Testis (tissue), 3 donors: ENCODE results near the gene AHCYL2. TPM values are rescaled to one million over a fixed set of nuclear protein-coding genes. Genes with fewer than 3 reads are reported as not detected.

ENCODE experiments used
- DNase-seq: peaks from one replicate; pipeline ENCODE4 v3.0.0-alpha.2; 2019
- H3K27ac ChIP-seq, 2 donors: fragments of 200-600 bp; sonication (generic); one replicate each; pipeline ENCODE4 v1.5.1; 2019
- H3K27me3 ChIP-seq: fragments of 200-600 bp; sonication (generic); one replicate; pipeline ENCODE4 v1.5.1; 2019
- H3K36me3 ChIP-seq: fragments of 200-600 bp; sonication (generic); one replicate; pipeline ENCODE4 v1.5.1; 2017; ENCODE audit warnings: low read depth; ENCODE audit errors: missing control alignments
- H3K4me1 ChIP-seq: fragments of 200-600 bp; sonication (generic); one replicate; pipeline ENCODE4 v1.5.1; 2019
- H3K4me3 ChIP-seq, 2 donors: fragments of 200-600 bp; sonication (generic); one replicate each; pipeline ENCODE4 v1.5.1; 2017 to 2019
- H3K9me3 ChIP-seq: fragments of 200-600 bp; sonication (generic); one replicate; pipeline ENCODE4 v1.5.1; 2017
- POLR2A ChIP-seq: fragments of 450-650 bp; IDR thresholded peaks from one replicate; pipeline ENCODE4 v1.6.1; 2017; ENCODE audit warnings: antibody characterized with exemption, mild to moderate bottlenecking, moderate library complexity
- WGBS, 2 donors: methylation state at CpG; one replicate each; pipeline ENCODE4 v1.1.5; 2018; 5-methylcytosine and 5-hydroxymethylcytosine counted together
- intact Hi-C: fragments of 100-400 bp; cut with DNase I; formaldehyde crosslinking; loops from one replicate; pipeline ENCODE4 v1.15.1; 2023; ENCODE audit warnings: low total_unique reads
- polyA plus RNA-seq: library from polyadenylated mRNA; stranded (reverse); fragments of 350-450 nt; fragmentation: Illumina TruSeq; extraction: RNeasy Lipid Tissue Mini Kit (QIAGEN cat#74804); gene quantifications from one replicate; pipeline ENCODE4 v1.2.3, GENCODE V29; 2014; ENCODE audit warnings: low read depth, low replicate concordance; ENCODE audit not compliant: insufficient read depth
- total RNA-seq, 2 donors: library from RNA; depleted of rRNA; stranded (reverse); fragments of >200 nt; gene quantifications; one replicate each; pipeline ENCODE4 v1.2.3, GENCODE V29; 2016
- TF ChIP-seq, protein P1 (sequence below), 3 experiments: fragments of 450-650 bp in 2 of 3; fragments of 200-600 bp in 1 of 3; sonication (generic) in 1 of 3; IDR thresholded peaks; one replicate each; pipeline ENCODE4 v1.5.1; 2016 to 2019; ENCODE audit warnings: antibody characterized with exemption in 3 of 3, mild to moderate bottlenecking in 2 of 3, moderate library complexity in 1 of 3

AHCYL2 gene
- total and polyA plus RNA-seq, 3 donors from 2014 or later: 26.4 to 61.3 (median 46.1) TPM

DNA sequence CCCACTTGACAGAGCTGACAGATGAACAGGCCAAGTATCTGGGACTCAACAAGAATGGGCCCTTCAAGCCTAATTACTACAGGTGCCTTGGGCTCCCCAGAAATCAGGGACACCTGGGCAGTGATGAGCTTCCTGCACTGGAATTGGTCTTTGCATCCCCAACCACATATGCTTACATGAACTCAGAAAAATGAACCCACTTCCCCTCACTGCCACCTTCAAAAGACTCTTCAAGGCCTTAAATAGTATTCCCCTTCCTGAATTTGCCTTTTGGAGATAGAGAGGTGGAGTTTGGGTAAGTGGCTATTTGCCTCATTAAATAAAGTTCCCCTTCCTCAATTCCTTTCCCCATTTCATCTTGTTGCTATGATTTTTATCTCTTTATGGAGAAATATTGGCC lies 201.7 kb downstream of the AHCYL2 start:
- DNase-seq: no peak
- intact Hi-C loops: no loop called here
- Histone ChIP-seq H3K9me3 (no peaks in the 10 kb centered on the region), H3K4me1 (no peaks in the 10 kb centered on the region), H3K27ac (no peak overlapping the region), H3K36me3 (no peaks in the 10 kb centered on the region), H3K27me3 (no peaks in the 10 kb centered on the region), H3K4me3 (no peak overlapping the region)
- TF ChIP-seq, protein P1, sequence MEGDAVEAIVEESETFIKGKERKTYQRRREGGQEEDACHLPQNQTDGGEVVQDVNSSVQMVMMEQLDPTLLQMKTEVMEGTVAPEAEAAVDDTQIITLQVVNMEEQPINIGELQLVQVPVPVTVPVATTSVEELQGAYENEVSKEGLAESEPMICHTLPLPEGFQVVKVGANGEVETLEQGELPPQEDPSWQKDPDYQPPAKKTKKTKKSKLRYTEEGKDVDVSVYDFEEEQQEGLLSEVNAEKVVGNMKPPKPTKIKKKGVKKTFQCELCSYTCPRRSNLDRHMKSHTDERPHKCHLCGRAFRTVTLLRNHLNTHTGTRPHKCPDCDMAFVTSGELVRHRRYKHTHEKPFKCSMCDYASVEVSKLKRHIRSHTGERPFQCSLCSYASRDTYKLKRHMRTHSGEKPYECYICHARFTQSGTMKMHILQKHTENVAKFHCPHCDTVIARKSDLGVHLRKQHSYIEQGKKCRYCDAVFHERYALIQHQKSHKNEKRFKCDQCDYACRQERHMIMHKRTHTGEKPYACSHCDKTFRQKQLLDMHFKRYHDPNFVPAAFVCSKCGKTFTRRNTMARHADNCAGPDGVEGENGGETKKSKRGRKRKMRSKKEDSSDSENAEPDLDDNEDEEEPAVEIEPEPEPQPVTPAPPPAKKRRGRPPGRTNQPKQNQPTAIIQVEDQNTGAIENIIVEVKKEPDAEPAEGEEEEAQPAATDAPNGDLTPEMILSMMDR (IDR thresholded peaks at IDR 0.05): no peak
- TF ChIP-seq POLR2A: no peak

GRCh38 chr7:129427526-129428045 lies 202.8 kb downstream of the AHCYL2 start:
- H3K36me3 ChIP-seq: no peaks in the 10 kb centered on the region
- H3K4me3 ChIP-seq: no peak overlapping the region
- DNase-seq: no peak
- no peaks in the 10 kb centered on the region for H3K9me3 ChIP-seq
- no peaks in the 10 kb centered on the region for H3K4me1 ChIP-seq
- no peak for TF ChIP-seq POLR2A
- TF ChIP-seq, protein P1 (IDR thresholded peaks at IDR 0.05): no peak
- intact Hi-C loops: no loop called here
- no peaks in the 10 kb centered on the region for H3K27me3 ChIP-seq
- WGBS, 2 donors: 66 to 79% methylated on average over 2 of the region's 2 CpGs
- H3K27ac ChIP-seq: no peak overlapping the region

DNA sequence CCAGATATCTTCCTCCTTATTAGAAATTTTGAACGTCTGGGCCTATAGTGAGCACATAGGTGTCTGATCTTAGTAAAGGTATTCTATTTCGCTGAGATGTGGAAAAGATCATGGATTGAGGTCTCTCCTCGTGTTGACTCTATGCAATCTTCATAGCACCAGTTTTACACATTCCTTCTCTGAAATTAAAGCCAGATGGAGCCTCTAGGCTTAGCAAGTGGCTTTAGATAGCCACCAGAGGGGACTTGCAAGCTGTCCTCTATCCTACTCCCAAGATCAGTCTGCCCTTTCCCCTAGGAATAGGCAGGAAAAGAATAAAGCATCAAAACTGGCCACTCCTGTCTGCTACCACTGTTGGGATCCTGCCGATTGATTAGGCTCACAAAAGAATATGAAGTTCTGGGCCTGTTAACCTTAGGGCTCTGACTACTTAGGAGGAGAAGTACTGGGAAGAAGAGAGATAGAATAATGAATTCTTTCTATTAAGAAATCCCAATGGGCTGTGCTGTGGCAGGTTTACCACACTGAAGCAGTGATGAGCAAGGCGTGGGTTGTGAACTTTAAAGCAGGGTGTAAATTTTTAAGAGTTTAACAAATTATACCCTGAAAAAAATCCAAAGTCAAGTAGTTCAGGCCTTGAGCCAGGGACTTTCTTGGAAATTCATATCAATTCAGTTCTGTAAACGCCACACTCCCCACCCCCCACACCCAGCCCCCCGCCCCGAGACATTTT lies 207.2 kb downstream of the AHCYL2 start:
- no peak overlapping the region for H3K27ac ChIP-seq
- no peak for TF ChIP-seq POLR2A
- TF ChIP-seq, protein P1 (IDR thresholded peaks at IDR 0.05): no peak
- DNase-seq: no peak
- no peak overlapping the region for H3K4me3 ChIP-seq
- 72 to 76% methylated on average over 8 of the region's 8 CpGs for WGBS, 2 donors
- H3K4me1 ChIP-seq: peaks cover 6% of the 10 kb centered on the region
- no peaks in the 10 kb centered on the region for H3K36me3 ChIP-seq
- H3K9me3 ChIP-seq: no peaks in the 10 kb centered on the region
- no peaks in the 10 kb centered on the region for H3K27me3 ChIP-seq
- intact Hi-C loops: no loop called here

GRCh38 chr7:129433847-129434674 lies 209.2 kb downstream of the AHCYL2 start, which contains the start of gene STRIP2:
TSS of gene STRIP2 (plus strand) at chr7:129434432. CDS start at chr7:129434473, 41 bp downstream.
- Histone ChIP-seq H3K27ac (peak within 1 kb of the TSS; percentile 42 to 70), H3K36me3 (no peaks in the 10 kb centered on the region), H3K27me3 (no peaks in the 10 kb centered on the region), H3K4me3 (peak within 1 kb of the TSS; percentile 79 to 84), H3K9me3 (no peaks in the 10 kb centered on the region), H3K4me1 (peaks cover 6% of the 10 kb centered on the region)
- DNase-seq: peak; percentile 97
- WGBS, 2 donors: 0% methylated on average over 21 to 72 of the region's 75 CpGs
- TF ChIP-seq, protein P1 (IDR thresholded peaks at IDR 0.05): peak in 1 of 3 experiments; percentile 2
- no peak for TF ChIP-seq POLR2A
- intact Hi-C loops: no loop called here
